HEK293 (cell line): ENCODE results near the gene OTOF.

Source experiments
- CTCF ChIP-seq: fragments of 450-650 bp; formaldehyde crosslinking; IDR thresholded peaks from 2 replicates; pipeline ENCODE4 v1.5.1; 2016; ENCODE audit warnings: missing biosample characterization, missing genetic modification characterization
- PRDM1 ChIP-seq: fragments of 450-650 bp; formaldehyde crosslinking; IDR thresholded peaks from 2 replicates; pipeline ENCODE4; 2016; ENCODE audit warnings: missing biosample characterization, missing genetic modification characterization
- ZNF274 ChIP-seq, 2 experiments: fragments of 200-500 bp in 1 of 2; fragments of 450-650 bp in 1 of 2; sonication (Bioruptor generic) in 1 of 2; formaldehyde crosslinking in 1 of 2; IDR thresholded peaks; 2 replicates each; pipeline versions ENCODE4 v1.5.1 to v1.6.1; 2014 to 2016; ENCODE audit warnings: borderline replicate concordance in 1 of 2, inconsistent platforms in 1 of 2, low read length in 1 of 2, missing biosample characterization in 1 of 2, missing genetic modification characterization in 1 of 2
- ZNF548 ChIP-seq: fragments of 450-650 bp; formaldehyde crosslinking; IDR thresholded peaks from 2 replicates; pipeline ENCODE4 v1.5.1; 2016; ENCODE audit warnings: missing biosample characterization, missing genetic modification characterization
- ZNF600 ChIP-seq: fragments of 450-650 bp; formaldehyde crosslinking; IDR thresholded peaks from 2 replicates; pipeline ENCODE4 v1.5.1; 2016; ENCODE audit warnings: missing biosample characterization, missing genetic modification characterization
- ZNF830 ChIP-seq: fragments of 450-650 bp; IDR thresholded peaks from 2 replicates; pipeline ENCODE4 v1.5.0; 2018; ENCODE audit warnings: missing biosample characterization, missing genetic modification characterization, low read depth, mild to moderate bottlenecking, moderate library complexity

- TF ChIP-seq ZNF830 (tag by site-specific recombination) (no peak), CTCF (tag by site-specific recombination) (no peak), ZNF548 (tag by site-specific recombination) (no peak), ZNF274 (IDR thresholded peaks at IDR 0.05; ENCODE audit: low read length) (no peak), ZNF274 (tag by site-specific recombination; IDR thresholded peaks at IDR 0.05; ENCODE audit: borderline replicate concordance) (no peak), ZNF600 (tag by site-specific recombination) (no peak), PRDM1 (no peak)
Measured at GRCh38 chr2:26487192-26487591, 9.3 kb upstream of the OTOF start.
